Smooth muscle cell (in vitro differentiated cells): ENCODE measurements around the gene RHBG. TPM values are rescaled to one million over a fixed set of nuclear protein-coding genes. Genes with fewer than 3 reads are reported as not detected.

ENCODE experiments used
- DNase-seq: peaks from one replicate; lab custom pipeline; 2025; ENCODE audit not compliant: unreplicated experiment; lab: John Stamatoyannopoulos, UW
- H2AFZ ChIP-seq: fragments of 200-600 bp; sonication (generic); 2 replicates; pipeline ENCODE4 v1.6.0; 2016; ENCODE audit warnings: antibody characterized with exemption, low read depth, mild to moderate bottlenecking
- H3F3A ChIP-seq: fragments of 200-600 bp; sonication (generic); 2 replicates; pipeline ENCODE4 v1.6.0; 2017; ENCODE audit warnings: antibody characterized with exemption, low read depth
- H3K27ac ChIP-seq: fragments of 200-600 bp; sonication (generic); 2 replicates; pipeline ENCODE4 v1.5.1; 2016; ENCODE audit warnings: low read depth, mild to moderate bottlenecking
- H3K27me3 ChIP-seq: fragments of 200-600 bp; sonication (generic); 2 replicates; pipeline ENCODE4 v1.6.1; 2016; ENCODE audit warnings: low read depth, mild to moderate bottlenecking
- H3K36me3 ChIP-seq: fragments of 200-600 bp; sonication (generic); 2 replicates; pipeline ENCODE4 v1.5.1; 2016; ENCODE audit warnings: low read depth
- H3K4me1 ChIP-seq: fragments of 200-600 bp; sonication (generic); 2 replicates; pipeline ENCODE4 v1.5.1; 2016; ENCODE audit warnings: low read depth
- H3K4me2 ChIP-seq: fragments of 200-600 bp; sonication (generic); 2 replicates; pipeline ENCODE4 v1.6.0; 2016; ENCODE audit warnings: mild to moderate bottlenecking
- H3K4me3 ChIP-seq: fragments of 200-600 bp; sonication (generic); 2 replicates; pipeline ENCODE4 v1.5.1; 2016; ENCODE audit warnings: mild to moderate bottlenecking
- H3K79me2 ChIP-seq: fragments of 200-600 bp; sonication (generic); 2 replicates; pipeline ENCODE4 v1.6.0; 2016; ENCODE audit warnings: low read depth, mild to moderate bottlenecking
- H3K9ac ChIP-seq: fragments of 200-600 bp; sonication (generic); 2 replicates; pipeline ENCODE4 v1.6.0; 2016; ENCODE audit warnings: low read depth
- H3K9me3 ChIP-seq: fragments of 200-600 bp; sonication (generic); replicated peaks from 2 replicates; pipeline ENCODE4 v1.5.1; 2016; ENCODE audit warnings: low read depth
- H4K20me1 ChIP-seq: fragments of 200-600 bp; sonication (generic); 2 replicates; pipeline ENCODE4 v1.6.0; 2016; ENCODE audit warnings: low read depth
- WGBS: methylation state at CpG from one replicate; pipeline ENCODE4 v1.1.7; 2016; ENCODE audit warnings: low lambda C conversion rate; 5-methylcytosine and 5-hydroxymethylcytosine counted together
- polyA plus RNA-seq: library from polyadenylated mRNA; unstranded; fragments of >200 nt; fragmentation: Nextera tagmentation; extraction: Ambion mirVana; gene quantifications from 2 replicates; pipeline ENCODE4 v1.2.1, GENCODE V29; 2016
- total RNA-seq: library from RNA; depleted of rRNA; stranded (reverse); fragments of >200 nt; gene quantifications from 2 replicates; pipeline ENCODE4 v1.2.3, GENCODE V29; 2014
- TF ChIP-seq, protein P1 (sequence below): fragments of 200-600 bp; sonication (generic); IDR thresholded peaks from 2 replicates; pipeline ENCODE4 v1.5.1; 2017; ENCODE audit warnings: borderline replicate concordance, mild to moderate bottlenecking, antibody characterized with exemption; ENCODE audit not compliant: insufficient read depth, poor library complexity, severe bottlenecking

Gene RHBG
- total and polyA plus RNA-seq, 2 experiments from 2014 or later: not detected

DNA sequence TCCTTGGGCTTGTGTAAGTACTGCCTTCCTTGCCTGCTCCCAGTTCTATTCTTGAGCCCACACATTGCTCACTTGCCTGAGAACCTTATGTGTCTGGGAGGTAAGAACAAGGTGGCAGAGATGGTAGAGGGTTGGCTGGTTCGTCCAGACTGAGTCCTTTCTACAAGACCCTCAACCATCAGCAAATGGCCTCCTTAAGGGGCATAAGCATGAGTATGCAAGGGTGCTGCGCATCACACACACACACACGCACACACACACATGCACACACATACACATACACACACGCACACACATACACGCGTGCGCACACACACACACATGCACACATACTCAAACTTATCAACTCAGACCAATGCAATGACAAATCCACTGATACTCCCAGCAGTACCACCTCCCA lies 56.9 kb downstream of the RHBG start:
- Histone ChIP-seq H3K4me2 (no peak overlapping the region), H3K36me3 (no peaks in the 10 kb centered on the region), H3F3A (no peaks in the 10 kb centered on the region), H3K4me1 (peaks cover 12% of the 10 kb centered on the region), H3K9me3 (no peaks in the 10 kb centered on the region), H3K27me3 (peaks cover 98% of the 10 kb centered on the region), H3K79me2 (no peaks in the 10 kb centered on the region), H3K27ac (no peak overlapping the region), H4K20me1 (no peaks in the 10 kb centered on the region), H3K4me3 (no peak overlapping the region), H3K9ac (no peak overlapping the region), H2AFZ (no peak overlapping the region)
- TF ChIP-seq, protein P1, sequence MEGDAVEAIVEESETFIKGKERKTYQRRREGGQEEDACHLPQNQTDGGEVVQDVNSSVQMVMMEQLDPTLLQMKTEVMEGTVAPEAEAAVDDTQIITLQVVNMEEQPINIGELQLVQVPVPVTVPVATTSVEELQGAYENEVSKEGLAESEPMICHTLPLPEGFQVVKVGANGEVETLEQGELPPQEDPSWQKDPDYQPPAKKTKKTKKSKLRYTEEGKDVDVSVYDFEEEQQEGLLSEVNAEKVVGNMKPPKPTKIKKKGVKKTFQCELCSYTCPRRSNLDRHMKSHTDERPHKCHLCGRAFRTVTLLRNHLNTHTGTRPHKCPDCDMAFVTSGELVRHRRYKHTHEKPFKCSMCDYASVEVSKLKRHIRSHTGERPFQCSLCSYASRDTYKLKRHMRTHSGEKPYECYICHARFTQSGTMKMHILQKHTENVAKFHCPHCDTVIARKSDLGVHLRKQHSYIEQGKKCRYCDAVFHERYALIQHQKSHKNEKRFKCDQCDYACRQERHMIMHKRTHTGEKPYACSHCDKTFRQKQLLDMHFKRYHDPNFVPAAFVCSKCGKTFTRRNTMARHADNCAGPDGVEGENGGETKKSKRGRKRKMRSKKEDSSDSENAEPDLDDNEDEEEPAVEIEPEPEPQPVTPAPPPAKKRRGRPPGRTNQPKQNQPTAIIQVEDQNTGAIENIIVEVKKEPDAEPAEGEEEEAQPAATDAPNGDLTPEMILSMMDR: no peak
- DNase-seq: no peak
- WGBS: 84% methylated on average over 7 of the region's 7 CpGs

DNA sequence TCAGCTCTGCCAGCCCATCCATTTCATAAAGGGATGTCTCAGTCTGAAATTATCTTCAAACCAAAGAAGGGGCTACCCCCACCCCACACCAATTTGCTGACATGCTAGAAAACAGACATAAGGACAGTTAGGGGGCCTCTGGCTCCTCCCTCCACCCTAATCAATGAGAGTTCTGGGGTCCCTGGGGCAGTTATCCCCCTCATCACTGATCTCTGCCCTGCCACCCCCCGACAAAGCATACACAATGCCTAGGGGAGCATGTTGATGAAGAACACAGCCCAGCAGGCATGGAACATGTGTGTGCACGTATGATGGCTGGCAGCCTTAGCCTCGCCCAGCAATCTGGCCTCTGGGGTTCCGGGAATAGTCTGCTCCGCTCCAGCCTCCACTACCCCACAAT lies 58.9 kb downstream of the RHBG start:
- Histone ChIP-seq H3K27me3 (peaks cover 98% of the 10 kb centered on the region), H3K4me1 (peaks cover 16% of the 10 kb centered on the region), H2AFZ (no peak overlapping the region), H3K9ac (no peak overlapping the region), H3K36me3 (no peaks in the 10 kb centered on the region), H4K20me1 (no peaks in the 10 kb centered on the region), H3K27ac (no peak overlapping the region), H3K4me2 (no peak overlapping the region), H3K9me3 (no peaks in the 10 kb centered on the region), H3K4me3 (no peak overlapping the region), H3K79me2 (no peaks in the 10 kb centered on the region), H3F3A (no peaks in the 10 kb centered on the region)
- no peak for DNase-seq
- TF ChIP-seq, protein P1: no peak
- WGBS: 93% methylated on average over 5 of the region's 5 CpGs

DNA sequence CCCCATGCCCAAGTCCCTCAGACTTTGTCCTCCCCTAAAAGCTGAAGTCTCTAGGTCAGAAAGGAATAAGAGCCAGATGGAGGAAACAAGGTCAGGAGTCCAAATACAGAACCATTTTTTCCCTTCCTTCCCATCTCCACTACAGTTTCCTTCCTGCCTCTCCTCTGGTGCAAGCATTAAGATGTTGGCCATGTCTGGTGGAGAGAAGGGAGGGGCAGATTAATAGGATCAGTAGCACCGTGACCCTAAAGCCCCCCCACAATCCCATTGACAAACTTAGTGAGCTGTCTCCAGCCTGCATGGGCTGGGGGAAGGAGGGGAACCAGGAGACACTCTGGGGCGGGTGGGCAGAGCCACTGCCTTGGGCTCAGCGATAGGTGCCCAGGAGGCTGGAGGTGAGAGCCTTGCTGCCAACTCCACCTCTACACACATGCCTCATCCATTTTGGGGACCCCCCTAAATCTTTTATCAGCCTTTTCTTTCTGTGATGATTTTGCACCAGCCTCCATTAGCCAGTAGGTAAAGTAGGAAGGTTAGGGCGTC lies 59.8 kb downstream of the RHBG start:
- Histone ChIP-seq H3K4me3 (no peak overlapping the region), H3K9ac (no peak overlapping the region), H3K4me2 (no peak overlapping the region), H3K9me3 (no peaks in the 10 kb centered on the region), H3K27me3 (peaks cover 98% of the 10 kb centered on the region), H3K36me3 (no peaks in the 10 kb centered on the region), H3F3A (no peaks in the 10 kb centered on the region), H3K79me2 (no peaks in the 10 kb centered on the region), H3K4me1 (peaks cover 16% of the 10 kb centered on the region), H2AFZ (no peak overlapping the region), H4K20me1 (no peaks in the 10 kb centered on the region), H3K27ac (no peak overlapping the region)
- WGBS: 56% methylated on average over 4 of the region's 4 CpGs
- no peak for DNase-seq
- TF ChIP-seq, protein P1: no peak
